GM12874 (cell line): Measurements from ENCODE around the gene LY86.

Experiments
- CTCF ChIP-seq: IDR thresholded peaks from 2 replicates; pipeline ENCODE4 v1.5.1; 2011; ENCODE audit warnings: low read depth, mild to moderate bottlenecking, control low read depth, low read length, moderate library complexity; ENCODE audit not compliant: insufficient read depth

The LY86 gene

GRCh38 chr6:6588064-6588923 is at the start of gene LY86:
LY86 (plus strand) TSS chr6:6588720; CDS start chr6:6588735, 15 bp downstream.
- no peak for TF ChIP-seq CTCF

GRCh38 chr6:6539036-6539435 is 49.5 kb upstream of the LY86 start:
- no peak for TF ChIP-seq CTCF

GRCh38 chr6:6542357-6542756 is 46.2 kb upstream of the LY86 start:
- TF ChIP-seq CTCF = no peak

- no peak for TF ChIP-seq CTCF
Observed at GRCh38 chr6:6543181-6543879, 45.2 kb upstream of the LY86 start.

- no peak for TF ChIP-seq CTCF
Observed at GRCh38 chr6:6545616-6546317, 42.8 kb upstream of the LY86 start.

- no peak for TF ChIP-seq CTCF
Observed at GRCh38 chr6:6546318-6547109, 42.0 kb upstream of the LY86 start.
